NK-92 treated with Interleukin-12 subunit alpha and Interleukin-12 subunit beta, amount 100 ng/mL, for 24 hours (cell line): ENCODE measurements around the gene ATP10D.
"Not testable (repeated sequence)": the region's sequence is repeated elsewhere in the genome, so short reads cannot be mapped to it uniquely, and the experiment has no call there.

Experiments
- DNase-seq: peaks from one replicate; lab custom pipeline; 2025; lab: John Stamatoyannopoulos, UW

ATP10D gene

DNA sequence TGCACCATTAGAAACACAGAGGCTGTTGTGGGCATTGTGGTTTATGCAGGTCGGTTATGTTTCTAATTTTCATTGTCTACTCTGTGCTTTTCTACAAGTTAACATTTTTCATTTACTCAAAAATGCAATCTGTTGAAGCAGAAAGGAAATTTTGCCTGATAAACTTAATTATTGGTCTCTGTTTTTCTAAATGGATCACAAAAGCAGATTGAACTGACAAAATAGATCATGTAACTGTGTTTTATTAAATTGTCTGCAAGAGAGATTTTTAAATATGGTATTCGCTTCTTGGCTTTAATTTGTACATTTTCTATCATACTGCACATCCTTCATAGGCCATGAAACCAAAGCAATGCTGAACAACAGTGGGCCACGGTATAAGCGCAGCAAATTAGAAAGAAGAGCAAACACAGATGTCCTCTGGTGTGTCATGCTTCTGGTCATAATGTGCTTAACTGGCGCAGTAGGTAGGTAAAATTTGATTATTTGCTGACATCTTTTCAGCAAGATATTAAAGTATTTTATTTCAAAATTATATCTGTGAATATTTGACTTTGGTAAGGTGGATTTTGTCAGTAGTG, 50.6 kb downstream of the ATP10D start:
- DNase-seq = no peak

GRCh38 chr4:47536966-47537365, 51.9 kb downstream of the ATP10D start:
- DNase-seq = no peak

- DNase-seq = no peak
These were observed 53.2 kb downstream of the ATP10D start for GRCh38 chr4:47538111-47538824.

DNA sequence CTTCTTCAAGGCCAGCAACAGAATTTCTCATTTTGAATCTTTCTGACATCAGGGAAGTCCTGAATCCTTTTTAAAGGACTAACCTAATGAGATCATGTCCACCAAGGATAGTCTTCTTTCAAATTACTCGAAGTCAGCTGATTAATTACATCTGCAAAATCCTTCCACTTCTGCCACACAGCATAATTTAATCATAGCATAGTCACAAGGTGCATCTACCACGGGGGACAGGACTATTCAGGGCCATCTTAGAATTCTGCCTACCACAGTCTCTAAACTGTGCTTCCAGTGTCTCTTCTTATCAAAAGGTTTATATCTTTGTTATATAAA, 53.7 kb downstream of the ATP10D start:
- DNase-seq = no peak

GRCh38 chr4:47542640-47543039, 57.6 kb downstream of the ATP10D start:
- not testable (repeated sequence) for DNase-seq

GRCh38 chr4:47543331-47543730, 58.3 kb downstream of the ATP10D start:
- no peak for DNase-seq

- not testable (repeated sequence) for DNase-seq
These were observed 65.3 kb downstream of the ATP10D start for GRCh38 chr4:47550357-47550756.

DNA sequence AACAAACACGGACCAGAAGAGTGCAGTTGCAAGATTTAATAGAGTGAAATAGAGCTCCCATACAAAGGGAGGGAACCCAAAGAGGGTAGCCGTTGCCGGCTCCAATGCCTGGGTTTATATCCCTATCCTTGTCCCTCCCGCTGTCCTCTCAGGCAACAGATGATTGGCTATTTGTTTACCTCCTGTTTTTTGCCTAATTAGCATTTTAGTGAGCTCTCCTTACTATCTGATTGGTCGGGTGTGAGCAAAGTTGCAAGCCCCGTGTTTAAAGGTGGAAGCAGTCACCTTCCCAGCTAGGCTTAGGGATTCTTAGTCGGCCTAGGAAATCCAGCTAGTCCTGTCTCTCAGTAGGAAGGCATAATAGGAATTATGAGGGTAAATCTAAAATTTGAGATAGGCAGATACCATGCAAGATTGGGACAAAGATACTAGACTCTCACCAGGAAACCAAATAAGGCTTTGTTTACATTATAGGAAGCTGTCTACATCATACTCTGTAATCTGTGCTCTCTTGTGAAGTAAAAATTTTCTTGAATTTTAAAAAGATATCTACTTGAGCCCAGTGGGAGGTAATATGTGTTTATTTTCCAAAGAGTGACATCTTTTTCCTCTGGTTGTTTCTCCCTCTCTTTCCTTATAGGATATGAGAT, 65.9 kb downstream of the ATP10D start:
- DNase-seq = no peak

GRCh38 chr4:47551682-47552081, 66.6 kb downstream of the ATP10D start:
- DNase-seq = no peak

DNA sequence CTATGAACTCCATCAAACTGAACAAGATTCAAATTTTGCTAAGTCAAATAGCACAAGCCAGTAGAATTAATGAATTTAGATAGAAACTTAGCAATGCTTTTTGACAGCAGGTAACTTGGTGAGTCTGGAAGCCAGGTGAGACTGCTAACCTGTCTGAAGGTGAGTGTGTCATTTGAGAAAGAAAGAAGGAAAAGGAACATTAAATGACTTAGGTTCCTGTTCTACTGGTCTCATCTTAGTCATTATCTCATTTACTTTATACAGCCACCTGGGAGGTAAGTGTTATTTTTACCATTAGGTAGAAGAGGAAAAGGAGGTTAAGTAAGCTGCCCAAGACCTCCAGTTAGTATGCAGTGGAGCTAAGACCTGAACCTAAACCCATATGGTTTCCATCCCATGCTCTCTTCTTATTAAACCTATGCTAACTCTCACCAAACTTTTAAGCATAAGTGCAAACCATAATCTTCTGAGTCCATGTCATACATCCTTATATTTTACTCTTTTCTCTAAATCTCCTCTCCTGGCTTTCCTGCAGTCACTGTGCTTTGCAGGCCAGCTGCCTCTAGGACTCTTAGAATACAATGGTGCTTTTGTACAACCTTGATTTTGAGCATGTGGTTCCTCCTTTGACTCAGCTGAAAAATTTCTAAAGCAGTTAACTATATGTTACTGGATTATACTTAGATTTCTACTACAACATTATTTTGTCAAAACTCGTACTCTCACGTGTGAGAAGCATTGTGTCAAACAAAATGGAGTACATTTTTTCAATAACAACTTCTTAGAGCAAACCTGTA, 68.5 kb downstream of the ATP10D start:
- no peak for DNase-seq

DNA sequence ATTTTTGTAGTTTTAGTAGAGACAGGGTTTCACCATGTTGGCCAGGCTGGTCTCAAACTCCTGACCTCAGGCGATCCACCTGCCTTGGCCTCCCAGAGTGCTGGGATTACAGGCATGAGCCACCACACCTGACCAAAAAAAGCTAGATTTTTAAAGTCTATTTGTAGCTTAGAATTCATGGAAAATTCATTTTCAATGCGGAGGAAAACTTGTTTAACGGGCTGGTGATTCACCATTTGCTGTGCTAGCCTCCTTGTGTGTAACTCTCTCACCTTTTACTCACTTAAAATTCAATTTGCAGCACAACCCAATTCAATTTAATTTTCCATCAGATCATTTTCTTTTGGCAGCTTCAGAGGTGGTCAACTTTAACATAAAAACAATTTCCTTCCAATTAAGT, 70.8 kb downstream of the ATP10D start:
- DNase-seq = not testable (repeated sequence)

- DNase-seq = no peak
These were observed 72.2 kb downstream of the ATP10D start for GRCh38 chr4:47557255-47557654.

GRCh38 chr4:47560682-47561081, 75.6 kb downstream of the ATP10D start:
- no peak for DNase-seq

DNA sequence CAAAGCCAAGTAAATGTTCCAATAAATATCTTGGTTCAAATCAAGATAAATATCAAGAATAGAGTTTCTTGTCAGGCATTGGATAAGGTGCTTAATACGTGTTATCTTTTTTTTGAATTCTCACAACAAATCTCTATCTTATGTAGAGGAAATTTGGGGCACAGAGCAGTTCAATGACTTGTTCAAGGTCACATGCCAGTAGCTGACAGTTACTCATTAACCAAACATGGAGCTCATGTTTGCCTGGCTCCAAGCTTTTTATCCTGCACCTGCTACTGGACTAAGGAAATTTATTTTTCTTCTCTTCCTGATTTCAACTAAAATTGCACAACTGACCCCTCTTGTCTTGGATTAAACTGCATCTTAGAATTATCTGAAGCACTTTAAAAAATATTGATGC, 76.3 kb downstream of the ATP10D start:
- no peak for DNase-seq

- DNase-seq = no peak
These were observed 77.2 kb downstream of the ATP10D start for GRCh38 chr4:47562297-47562696.

GRCh38 chr4:47566566-47566965, 81.5 kb downstream of the ATP10D start:
- DNase-seq = no peak

DNA sequence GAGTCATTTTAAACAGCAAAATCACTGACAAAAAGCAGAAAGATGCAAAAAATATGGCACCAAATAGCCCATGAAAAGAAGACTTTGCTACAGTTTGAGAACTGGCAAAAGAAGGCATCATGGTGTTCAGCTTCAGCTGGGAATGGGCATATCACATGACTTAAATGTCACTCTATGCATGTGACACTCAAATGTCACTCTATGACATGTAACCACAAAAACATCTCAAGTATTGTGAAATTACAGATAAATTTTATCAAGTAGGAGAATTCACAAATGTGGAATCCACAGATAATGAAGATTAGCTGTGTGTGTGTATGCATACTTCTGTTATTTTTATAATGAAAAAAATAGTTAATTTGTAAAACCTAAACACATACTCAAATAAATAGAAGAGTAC, 81.9 kb downstream of the ATP10D start:
- DNase-seq = no peak

GRCh38 chr4:47567511-47567910, 82.4 kb downstream of the ATP10D start:
- DNase-seq = no peak

DNA sequence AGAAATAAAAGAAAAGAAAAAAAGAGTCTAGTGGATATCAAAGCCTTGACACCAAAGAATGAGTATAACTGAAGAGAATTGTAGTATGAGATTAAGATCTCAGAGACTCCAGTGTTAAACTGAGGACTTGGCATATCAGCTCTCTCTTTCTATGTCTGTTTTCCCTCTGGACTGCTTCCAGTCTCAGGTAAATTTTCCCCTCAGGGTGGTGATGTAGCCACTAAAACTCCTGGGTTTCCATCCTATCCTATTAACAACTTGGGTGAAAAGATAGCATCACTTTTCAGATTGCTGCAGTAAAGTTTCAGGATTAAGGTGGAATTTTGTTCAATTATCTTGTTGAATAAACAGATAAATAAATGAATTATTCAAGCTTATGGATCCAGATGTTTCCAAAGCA, 85.7 kb downstream of the ATP10D start:
- DNase-seq = no peak

- DNase-seq = no peak
These were observed 87.9 kb downstream of the ATP10D start for GRCh38 chr4:47572981-47573380.

- DNase-seq = no peak
These were observed 92.9 kb downstream of the ATP10D start for GRCh38 chr4:47577779-47578553.

DNA sequence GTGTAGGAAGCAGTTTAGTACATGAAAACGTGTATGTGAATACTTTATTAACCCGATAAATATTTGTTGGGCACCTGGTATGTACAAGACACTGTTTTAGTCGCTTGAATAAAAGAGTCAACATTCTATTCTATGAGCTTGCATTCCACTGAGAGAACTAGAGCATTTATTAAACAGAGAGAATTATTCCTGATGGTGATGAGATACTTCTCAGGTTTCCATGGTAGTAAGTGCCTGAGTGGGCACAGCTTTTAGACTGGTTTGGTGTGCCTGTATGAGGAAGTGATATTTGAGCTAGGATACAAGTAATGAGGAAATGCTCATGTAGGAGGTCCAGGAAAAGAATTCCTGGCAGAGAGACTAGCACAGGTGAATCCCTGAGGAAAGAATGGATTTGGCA, 94.2 kb downstream of the ATP10D start:
- no peak for DNase-seq
